GM18499 (cell line): ENCODE measurements around the gene FITM1.
A peak's percentile ranks its signal among the peaks of the same experiment; 100 is the strongest.

Source experiments
- ATAC-seq: cut with Tn5 transposase; IDR thresholded peaks from one replicate; pipeline ENCODE4 v1.9.1; 2021; ENCODE audit warnings: moderate number of reproducible peaks; ENCODE audit not compliant: insufficient read depth, unreplicated experiment

FITM1 gene

DNA sequence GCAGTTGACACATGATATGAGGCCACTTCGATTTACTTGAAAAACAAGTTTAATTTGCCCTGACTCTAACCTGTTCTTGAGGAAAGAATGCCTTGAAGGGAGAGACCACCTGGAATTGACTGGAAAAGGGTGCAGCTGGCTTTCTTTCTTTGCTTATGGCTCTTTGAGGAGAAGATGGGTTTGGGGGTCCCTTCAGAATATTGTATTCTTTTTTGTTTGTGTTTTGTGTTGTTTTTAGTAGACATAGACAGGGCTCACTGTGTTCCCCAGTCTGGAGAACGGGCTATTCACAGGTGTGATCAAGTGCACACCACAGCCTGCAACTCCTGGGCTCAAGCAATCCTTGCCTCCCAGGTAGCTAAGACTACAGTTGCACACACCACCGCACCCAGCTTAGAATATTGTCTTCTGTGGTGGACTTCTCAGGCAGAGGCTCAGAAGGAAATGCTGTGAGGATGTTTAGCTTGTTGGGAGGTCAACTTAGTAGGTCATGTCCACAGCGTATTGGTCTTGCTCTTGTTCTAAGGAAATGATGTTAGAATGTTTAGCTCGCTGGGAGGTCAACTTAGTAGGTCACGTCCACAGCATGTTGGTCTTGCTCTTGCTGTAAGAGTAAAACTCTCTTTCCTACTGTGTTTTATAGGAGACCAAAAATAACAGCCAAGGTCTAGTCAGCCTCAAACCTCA is 14.2 kb upstream of the FITM1 start:
- no peak for ATAC-seq

DNA sequence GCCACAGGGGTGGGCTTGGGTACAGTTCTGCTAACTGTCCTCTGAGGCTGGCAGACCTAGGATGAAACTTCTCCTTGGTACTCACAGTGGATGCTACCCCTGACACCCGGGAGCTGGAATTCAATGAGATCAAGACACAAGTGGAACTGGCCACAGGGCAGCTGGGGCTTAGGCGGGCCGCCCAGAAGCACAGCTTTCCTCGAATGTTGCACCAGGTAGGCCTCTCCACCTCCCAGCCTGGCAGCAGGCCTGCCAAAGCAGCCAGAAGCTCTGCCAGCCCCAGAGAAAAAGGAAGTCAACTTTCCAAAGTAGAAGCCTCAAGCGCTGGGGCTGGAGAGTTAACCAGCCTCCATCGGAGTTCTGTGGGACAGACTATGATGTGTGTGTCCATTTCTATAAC is 13.3 kb upstream of the FITM1 start:
- ATAC-seq: no peak

DNA sequence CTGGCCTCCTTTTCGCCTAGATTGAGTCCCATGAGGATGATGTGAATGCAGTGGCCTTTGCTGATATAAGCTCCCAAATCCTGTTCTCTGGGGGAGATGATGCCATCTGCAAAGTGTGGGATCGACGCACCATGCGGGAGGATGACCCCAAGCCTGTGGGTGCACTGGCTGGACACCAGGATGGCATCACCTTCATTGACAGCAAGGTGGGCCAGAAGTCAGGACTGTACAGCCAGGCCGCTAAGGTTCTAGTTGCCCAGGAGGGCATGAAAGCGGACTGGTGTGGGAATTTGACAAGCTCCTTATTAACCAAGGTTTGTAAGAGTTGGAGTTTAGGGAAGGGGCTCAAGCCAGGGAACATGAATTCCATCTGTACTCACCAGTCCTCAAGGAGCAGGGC is 10.8 kb upstream of the FITM1 start:
- ATAC-seq: no peak

DNA sequence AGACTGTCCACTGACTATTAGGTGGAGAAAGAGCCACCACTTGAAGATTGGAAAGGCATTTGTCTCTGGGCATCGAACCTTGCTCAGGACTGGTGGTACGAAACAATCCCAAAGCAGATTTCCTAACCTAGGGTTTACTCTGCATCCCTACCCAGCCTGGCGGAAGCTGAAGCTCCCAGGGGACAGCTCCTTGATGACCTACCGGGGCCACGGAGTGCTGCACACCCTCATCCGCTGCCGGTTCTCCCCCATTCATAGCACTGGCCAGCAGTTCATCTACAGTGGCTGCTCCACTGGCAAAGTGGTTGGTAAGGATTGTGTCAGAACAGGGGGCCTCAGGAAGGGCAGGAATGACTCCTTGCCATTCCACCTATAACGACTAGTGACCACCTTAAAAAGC is 9.2 kb upstream of the FITM1 start:
- no peak for ATAC-seq

DNA sequence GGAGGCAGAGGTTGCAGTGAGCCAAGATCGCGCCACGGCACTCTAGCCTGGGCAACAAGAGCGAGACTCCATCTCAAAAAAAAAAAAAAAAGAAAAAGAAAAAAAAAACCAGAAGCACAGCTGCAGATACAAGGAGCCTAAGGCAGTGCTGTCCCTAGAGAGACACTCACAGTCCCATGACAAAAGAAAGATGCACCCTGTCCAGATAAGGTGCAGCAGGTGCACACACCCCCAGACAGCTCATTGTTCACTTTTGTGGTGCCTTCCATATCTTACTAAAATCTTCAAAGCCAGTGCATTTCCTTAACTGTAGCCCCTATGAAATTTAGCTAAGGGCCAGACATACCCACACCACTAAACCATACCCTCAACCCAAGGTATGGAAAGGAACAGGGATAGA is 8.0 kb upstream of the FITM1 start:
- ATAC-seq: no peak

DNA sequence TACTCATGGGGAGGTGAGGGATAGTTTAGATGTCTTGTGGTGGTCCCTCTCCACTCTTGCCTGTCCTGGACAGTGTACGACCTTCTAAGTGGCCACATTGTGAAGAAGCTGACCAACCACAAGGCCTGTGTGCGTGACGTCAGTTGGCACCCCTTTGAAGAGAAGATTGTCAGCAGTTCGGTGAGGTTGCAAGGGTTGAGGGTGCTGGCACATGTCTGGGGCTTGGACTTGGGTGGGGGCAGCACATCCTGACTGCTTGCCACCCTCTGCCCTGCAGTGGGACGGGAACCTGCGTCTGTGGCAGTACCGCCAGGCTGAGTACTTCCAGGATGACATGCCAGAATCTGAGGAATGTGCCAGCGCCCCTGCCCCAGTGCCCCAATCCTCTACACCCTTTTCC is 7.6 kb upstream of the FITM1 start:
- no peak for ATAC-seq

DNA sequence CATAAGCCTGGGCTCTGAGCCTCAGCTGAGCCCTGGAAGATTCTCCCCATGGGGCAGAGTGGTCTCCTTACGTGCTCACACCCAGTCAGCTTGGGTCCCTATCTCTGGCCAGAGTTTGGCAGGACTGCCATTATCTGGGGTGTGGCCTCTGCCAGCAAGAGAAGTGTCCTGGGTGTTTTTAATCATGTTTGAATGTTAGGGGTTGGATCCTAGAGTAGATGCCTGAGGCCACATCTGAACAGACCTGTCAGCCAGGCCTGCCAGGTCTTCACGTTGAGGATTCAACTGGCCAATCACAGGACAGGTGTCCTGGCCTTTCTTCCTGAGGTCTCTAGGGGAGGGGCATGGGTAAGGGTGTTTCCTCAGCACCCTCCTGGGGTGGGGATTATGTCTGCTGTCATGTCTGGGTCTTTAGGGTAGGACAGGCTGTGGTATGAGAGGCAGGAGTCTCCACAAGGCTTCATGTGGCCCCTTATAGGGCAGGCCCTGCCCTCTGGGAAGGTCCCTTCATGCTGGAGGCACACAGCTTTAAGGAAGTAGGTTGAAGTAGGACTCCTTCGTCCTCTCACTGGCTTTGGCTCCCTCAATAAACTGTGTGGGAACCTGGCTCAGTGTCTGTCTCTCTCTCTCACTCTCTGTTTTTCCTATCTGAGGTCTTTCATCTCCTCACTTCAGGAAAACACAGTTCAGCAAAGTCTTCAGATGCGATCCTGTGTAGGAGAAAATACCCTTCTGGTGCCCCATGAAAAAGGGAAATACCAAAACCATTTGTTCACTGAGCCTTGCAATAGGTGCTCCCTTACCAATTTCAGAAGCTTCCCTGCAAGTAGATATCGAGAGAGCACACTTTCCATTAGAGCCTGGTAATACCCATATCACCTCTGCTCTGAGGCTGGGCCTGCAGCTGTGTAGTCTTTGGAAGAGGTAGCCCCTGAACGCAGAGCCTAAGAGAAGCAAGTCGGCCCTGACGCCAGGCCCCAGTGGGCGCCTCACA is 6.7 kb upstream of the FITM1 start:
- ATAC-seq: no peak

DNA sequence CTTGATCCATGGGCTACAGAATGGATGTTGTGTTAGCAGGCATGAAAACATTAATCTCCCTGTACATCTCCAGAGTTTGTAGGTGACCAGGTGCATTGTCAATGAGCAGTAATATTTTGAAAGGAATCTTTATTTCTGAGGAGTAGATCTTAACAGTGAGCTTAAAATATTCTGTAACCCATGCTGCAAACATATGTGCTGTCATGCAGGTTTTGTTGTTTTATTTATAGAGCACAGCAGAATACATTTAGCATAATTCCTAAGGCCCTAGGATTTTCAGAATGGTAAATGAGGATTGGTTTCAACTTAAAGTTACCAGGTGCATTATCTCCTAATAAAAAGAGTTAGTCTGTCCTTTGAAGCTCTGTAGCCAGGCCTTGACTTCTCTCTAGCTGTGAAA is 3.5 kb upstream of the FITM1 start:
- no peak for ATAC-seq

DNA sequence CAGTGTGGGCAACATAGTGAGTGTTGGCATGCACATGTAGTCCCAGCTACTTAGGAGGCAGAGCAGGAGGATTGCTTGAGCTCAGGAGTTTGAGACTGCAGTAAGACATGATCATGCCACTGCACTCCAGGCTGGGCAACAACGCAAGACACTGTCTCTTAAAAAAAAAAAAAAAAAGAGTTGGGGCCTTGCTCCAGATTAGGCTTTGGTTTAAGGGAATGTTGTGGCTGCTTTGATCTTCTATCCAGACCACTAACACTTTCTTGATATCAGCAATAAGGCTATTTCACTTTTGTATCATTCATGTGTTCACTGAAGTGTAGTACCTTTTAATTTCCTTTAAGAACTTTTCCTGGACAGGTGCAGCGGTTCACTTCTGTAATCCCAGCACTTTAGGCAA is 2.8 kb upstream of the FITM1 start:
- no peak for ATAC-seq

DNA sequence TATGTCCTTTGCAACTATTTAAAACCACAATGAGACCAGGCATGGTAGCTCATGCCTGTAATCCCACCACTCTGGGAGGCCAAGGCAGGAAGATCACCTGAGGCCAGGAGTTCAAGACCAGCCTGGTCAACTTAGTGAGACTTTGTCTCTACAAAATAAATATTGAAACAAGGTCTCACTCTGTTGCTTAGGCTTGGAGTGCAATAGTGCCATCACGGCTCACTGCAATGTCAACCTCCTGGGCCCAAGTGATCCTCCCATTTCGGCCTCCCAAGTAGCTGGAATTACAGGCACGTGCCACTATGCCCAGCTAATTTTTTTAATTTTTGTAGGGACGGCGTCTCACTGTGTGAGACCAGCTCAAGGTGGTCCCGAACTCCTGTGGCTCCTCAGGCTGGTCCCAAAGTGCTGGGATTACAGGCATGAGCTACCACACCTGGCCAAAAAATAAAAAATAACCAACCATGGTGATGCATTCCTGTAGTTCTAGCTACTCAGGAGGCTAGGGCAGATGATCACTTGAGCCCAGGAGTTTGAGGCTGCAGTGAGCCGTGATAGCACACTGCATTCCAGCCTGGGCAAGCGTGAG is 955 bp upstream of the FITM1 start:
- no peak for ATAC-seq

DNA sequence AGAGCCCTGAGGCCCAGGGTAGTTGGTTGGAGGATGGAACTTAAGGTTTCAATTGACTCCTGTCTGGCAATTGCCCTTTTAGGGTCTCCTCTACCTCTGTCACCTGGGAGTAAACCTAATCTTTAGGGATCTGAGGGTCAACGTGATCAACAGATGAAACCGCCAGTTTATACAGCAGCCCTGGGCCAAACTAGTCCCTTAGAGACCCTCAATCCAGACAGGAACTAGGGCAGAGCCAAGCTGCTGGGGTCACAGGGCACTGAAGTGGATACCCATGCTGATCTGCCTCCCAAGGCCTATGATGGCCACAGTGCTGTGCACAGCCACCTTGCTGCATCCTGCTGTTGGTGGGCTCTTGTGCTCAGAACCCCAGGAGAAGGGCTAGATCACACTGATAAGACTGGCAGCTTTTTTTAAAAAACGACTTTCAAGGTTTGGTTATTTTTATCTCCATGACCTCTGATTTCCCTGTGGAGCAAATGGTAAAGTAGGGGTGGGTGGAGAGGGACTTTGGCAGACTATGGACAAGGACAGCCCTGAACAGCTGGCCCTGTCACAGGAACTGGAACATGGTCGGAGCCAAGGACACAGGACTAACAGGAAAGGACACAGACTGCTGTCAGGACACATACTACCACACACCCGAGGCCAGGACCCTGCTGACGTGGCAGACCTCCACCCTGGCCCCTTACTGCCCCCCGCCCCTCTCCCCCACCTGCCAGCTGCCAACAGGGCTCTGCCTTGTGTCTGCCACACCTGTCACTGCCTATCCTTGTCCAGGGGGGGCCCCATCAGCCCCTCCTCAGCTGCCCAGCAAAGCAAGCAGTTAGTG is 474 bp downstream of the FITM1 start:
- no peak for ATAC-seq

DNA sequence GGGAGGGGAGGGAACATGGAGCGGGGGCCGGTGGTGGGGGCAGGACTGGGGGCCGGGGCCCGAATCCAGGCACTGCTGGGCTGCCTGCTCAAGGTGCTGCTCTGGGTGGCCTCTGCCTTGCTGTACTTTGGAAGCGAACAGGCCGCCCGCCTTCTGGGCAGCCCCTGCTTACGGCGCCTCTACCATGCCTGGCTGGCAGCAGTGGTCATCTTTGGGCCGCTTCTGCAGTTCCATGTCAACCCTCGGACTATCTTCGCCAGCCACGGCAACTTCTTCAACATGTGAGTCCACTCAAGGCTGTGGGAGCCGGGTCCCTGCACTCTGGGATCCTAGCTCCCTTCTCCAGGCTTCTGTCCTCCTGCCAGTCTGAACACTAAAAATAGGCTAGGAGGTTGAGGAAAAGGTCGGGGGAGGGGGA is 1.1 kb downstream of the FITM1 start:
- no peak for ATAC-seq

DNA sequence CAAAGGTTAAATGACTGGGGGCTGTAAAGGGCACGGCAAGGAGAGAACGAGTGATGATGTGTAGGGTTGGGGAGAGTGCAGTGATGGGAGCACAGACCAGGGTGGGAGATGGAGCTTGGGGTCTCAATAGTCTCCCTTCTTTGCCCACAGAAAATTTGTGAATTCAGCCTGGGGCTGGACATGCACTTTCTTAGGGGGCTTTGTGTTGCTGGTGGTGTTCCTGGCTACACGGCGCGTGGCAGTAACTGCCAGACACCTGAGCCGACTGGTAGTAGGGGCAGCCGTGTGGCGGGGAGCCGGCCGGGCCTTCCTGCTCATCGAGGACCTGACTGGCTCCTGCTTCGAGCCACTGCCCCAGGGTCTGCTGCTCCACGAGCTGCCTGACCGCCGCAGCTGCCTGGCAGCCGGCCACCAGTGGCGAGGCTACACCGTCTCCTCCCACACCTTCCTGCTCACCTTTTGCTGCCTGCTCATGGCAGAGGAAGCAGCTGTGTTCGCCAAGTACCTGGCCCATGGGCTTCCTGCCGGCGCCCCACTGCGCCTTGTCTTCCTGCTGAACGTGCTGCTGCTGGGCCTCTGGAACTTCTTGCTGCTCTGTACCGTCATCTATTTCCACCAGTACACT is 1.7 kb downstream of the FITM1 start:
- no peak for ATAC-seq

DNA sequence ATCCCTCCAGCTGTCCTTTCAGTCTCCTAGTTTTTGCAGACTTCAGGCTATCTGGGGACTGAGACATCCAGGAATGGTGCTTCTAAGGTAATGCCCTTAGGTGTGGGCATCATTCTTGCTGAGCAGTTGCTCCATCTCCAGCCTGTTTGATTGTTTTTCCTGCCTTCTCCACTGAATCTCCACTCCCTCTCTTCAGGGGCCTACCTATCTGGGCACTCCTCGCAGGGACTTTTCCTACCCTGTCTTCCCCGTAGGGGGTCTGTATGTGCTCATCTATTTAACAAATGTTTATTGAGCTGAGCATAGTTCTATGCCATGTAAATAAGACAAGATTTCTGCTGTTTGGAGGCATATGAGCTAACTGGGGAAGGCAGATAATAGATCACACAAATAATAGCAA is 2.5 kb downstream of the FITM1 start:
- no peak for ATAC-seq

DNA sequence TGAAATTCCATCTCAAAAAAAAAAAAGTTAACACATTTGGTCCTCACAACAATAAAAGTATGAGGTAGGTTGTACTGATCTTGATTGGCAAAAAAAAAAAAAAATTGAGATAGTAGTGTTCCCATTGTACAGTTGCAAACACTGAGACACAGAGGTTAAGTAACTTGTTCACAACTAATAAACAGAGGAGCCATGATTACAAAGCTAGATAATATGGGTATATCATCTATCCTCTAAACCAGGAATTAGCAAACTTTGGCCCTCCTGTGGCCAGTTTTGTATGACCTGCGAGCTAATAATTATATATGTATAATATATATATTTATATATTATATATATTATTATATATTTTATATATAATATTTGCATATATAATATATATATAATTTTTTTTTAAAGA is 3.3 kb downstream of the FITM1 start:
- no peak for ATAC-seq

DNA sequence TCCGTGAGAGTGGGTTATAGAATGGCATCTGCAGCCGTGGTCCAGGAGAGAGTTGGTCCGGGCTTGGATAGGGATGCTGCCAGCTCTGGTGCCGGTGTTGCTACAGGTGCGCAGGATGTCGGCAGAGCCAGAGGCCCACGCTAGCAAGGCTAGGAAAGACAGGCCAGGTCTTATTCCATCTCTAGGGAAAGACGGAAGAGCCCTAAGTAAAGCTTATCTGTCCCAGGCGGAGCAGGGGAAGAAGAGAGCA is 5.0 kb downstream of the FITM1 start:
- no peak for ATAC-seq

DNA sequence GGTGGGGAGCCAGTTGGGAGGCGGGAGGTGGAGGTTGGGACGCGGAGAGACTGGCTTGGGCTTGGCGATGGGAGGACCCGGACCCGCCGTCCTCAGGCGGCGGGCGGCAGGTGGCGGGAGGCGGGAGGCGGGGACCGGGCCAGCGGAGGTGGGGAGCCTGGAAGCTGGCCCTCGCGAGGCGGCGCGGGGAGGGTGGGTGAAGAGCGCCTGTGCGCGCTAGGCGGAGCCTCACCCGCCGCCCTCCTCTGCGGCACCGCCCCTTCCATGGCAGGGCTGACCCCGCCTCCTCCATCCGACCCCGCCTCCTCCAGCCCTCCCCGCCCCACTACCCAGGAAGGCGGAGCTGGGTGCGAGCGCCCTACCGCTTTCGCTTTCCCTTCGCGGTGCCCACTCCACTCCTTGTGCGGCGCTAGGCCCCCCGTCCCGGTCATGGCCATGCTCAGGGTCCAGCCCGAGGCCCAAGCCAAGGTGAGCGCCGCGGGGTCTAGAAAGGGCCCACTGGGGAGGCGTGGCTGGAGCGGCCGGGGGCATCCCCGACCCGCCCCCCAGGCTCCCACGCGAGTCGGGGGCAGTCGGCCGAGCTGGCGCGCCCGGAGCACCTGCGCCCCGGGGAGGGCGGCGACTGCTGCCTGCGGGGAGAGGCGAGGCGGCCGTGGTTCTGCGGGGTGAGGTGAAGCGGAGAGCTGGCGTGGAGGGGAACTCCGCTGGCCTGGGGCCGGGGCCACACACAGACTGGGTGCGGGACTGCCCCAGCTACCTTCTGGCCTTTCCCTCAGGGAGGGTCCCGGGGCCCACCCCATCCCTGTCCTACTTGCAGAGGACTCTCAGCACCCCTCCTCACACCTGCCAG is 5.6 kb downstream of the FITM1 start, which contains the start of gene PSME1:
TSS of gene PSME1 (plus strand) at position 361 of the 850 bp plus-strand sequence. CDS start at position 430, 69 bp downstream.
- peak; percentile 52 for ATAC-seq

DNA sequence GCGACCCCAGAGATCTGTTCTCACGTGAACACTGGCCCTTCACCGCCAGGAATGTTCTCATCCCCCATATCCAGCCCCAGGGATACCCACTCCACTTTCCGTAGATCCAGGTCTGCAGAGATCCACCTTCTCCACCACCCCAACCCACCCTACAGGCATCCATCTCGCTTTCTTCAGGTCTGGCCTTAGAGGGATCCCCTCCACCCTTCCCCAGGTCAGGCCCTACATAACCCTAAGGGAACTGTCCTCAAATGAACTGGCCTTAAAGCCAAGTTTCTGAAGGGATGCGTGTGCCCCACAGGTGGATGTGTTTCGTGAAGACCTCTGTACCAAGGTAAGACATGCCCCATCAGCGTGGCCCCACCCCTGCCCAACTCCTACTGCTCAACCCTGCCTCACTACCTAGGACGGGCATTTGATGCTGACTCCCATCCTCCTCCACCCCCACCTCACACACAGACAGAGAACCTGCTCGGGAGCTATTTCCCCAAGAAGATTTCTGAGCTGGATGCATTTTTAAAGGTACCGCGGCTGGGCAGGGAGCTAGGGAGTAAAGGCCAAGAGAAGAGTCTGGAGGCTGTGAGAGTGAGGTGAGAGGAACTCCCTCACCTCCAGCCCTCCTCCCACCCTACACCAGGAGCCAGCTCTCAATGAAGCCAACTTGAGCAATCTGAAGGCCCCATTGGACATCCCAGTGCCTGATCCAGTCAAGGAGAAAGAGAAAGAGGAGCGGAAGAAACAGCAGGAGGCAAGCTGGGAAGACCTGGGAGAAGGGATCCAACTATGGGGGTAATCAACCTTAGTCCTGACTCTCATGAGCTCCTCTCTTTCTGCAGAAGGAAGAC is 6.4 kb downstream of the FITM1 start:
- ATAC-seq: no peak
